Sigmoid colon (tissue), 7 donors: Measurements from ENCODE around the gene RPGR. TPM values are rescaled to one million over a fixed set of nuclear protein-coding genes. Genes with fewer than 3 reads are reported as not detected.

ENCODE experiments used
- DNase-seq: peaks from one replicate; pipeline ENCODE4 v3.0.0-alpha.2; 2019
- H3K27ac ChIP-seq, 4 donors: fragments of 200-600 bp; sonication (generic); one replicate each; pipeline ENCODE4 v1.5.1; 2016 to 2019; ENCODE audit warnings: mild to moderate bottlenecking in 1 of 4
- H3K27me3 ChIP-seq, 3 donors: fragments of 200-600 bp; sonication (generic); one replicate each; pipeline ENCODE4 v1.5.1; 2019; ENCODE audit warnings: mild to moderate bottlenecking in 1 of 3
- H3K36me3 ChIP-seq, 4 donors: fragments of 200-600 bp; sonication (generic); one replicate each; pipeline ENCODE4 v1.5.1; 2016 to 2019
- H3K4me1 ChIP-seq, 4 donors: fragments of 200-600 bp; sonication (generic); one replicate each; pipeline ENCODE4 v1.5.1; 2017 to 2019
- H3K4me3 ChIP-seq, 4 donors: fragments of 200-600 bp; sonication (generic); one replicate each; pipeline ENCODE4 v1.5.1; 2017 to 2019; ENCODE audit warnings: mild to moderate bottlenecking in 2 of 4, moderate library complexity in 1 of 4
- H3K9me3 ChIP-seq, 4 donors: fragments of 200-600 bp in 3 of 4; sonication (generic) in 3 of 4; one replicate each; pipeline versions ENCODE4 v1.5.1 to v1.6.1; 2013 to 2019
- EP300 ChIP-seq, 4 donors: sonication (generic); formaldehyde crosslinking; IDR thresholded peaks; one replicate each; pipeline ENCODE4 v1.6.1; 2017; ENCODE audit warnings: antibody characterized with exemption in 4 of 4
- POLR2A ChIP-seq, 2 donors: fragments of 450-650 bp; IDR thresholded peaks; one replicate each; pipeline ENCODE4 v1.6.1; 2016; ENCODE audit warnings: antibody characterized with exemption in 2 of 2, mild to moderate bottlenecking in 2 of 2, moderate library complexity in 2 of 2
- POLR2AphosphoS5 ChIP-seq, 4 donors: sonication (generic); formaldehyde crosslinking; IDR thresholded peaks; one replicate each; pipeline ENCODE4 v1.6.1; 2017; ENCODE audit warnings: antibody characterized with exemption in 4 of 4
- WGBS, 2 donors: extraction: QIAGEN DNeasy Blood & Tissue Kit; methylation state at CpG; one replicate each; pipeline ENCODE4 v1.1.7; 2013; 5-methylcytosine and 5-hydroxymethylcytosine counted together
- intact Hi-C: fragments of 100-400 bp; cut with DNase I; formaldehyde crosslinking; loops from one replicate; pipeline ENCODE4 v1.15.1; 2023
- polyA plus RNA-seq, 3 donors: library from polyadenylated mRNA; stranded (reverse); fragments of 200-250 nt; gene quantifications; one replicate each; pipeline ENCODE4 v1.2.3, GENCODE V29; 2013
- total RNA-seq, 4 donors: library from RNA; depleted of rRNA; stranded (reverse); fragments of >200 nt; gene quantifications; one replicate each; pipeline ENCODE4 v1.1.0, GENCODE V29; 2016
- TF ChIP-seq, protein P1 (sequence below), 4 experiments: fragments of 450-650 bp in 3 of 4; fragments of 200-600 bp in 1 of 4; IDR thresholded peaks; one replicate each; pipeline ENCODE4 v1.5.1; 2016 to 2019; ENCODE audit warnings: antibody characterized with exemption in 4 of 4, mild to moderate bottlenecking in 3 of 4, moderate library complexity in 2 of 4
- donor health status: healthy with polysubstance abuse.
- donor health status: Bipolar disorder and iron deficiency.
- donor health status: healthy.

RPGR gene
- total and polyA plus RNA-seq, 7 donors, result 3.7 to 41.8 (median 9.3) TPM

DNA sequence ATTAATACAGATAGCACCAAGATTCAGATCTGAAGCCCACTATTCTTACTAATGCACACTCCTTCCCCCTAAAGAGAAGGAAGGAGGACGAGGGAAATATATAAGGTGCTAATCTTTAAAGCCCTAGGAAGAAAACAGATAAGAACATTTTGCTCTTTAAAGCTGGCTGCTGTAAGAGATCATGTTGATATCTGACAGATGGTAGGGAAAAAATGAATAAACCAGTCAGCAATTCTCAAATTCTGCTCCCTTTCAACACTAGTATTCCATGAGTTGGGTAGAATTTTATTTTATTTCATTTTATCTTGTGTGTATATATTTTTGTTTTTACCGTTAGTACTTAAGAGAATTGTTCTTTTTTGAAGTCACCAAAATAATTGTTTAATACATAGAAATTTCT is 44.3 kb upstream of the RPGR start:
- TF ChIP-seq, protein P1, sequence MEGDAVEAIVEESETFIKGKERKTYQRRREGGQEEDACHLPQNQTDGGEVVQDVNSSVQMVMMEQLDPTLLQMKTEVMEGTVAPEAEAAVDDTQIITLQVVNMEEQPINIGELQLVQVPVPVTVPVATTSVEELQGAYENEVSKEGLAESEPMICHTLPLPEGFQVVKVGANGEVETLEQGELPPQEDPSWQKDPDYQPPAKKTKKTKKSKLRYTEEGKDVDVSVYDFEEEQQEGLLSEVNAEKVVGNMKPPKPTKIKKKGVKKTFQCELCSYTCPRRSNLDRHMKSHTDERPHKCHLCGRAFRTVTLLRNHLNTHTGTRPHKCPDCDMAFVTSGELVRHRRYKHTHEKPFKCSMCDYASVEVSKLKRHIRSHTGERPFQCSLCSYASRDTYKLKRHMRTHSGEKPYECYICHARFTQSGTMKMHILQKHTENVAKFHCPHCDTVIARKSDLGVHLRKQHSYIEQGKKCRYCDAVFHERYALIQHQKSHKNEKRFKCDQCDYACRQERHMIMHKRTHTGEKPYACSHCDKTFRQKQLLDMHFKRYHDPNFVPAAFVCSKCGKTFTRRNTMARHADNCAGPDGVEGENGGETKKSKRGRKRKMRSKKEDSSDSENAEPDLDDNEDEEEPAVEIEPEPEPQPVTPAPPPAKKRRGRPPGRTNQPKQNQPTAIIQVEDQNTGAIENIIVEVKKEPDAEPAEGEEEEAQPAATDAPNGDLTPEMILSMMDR (IDR thresholded peaks at IDR 0.05), result no peak
- TF ChIP-seq POLR2AphosphoS5 (IDR thresholded peaks at IDR 0.05), result no peak
- no peak for TF ChIP-seq POLR2A (IDR thresholded peaks at IDR 0.05)
- no peak for TF ChIP-seq EP300 (IDR thresholded peaks at IDR 0.05)
- no peak for DNase-seq
- 87 to 92% methylated on average over 2 of the region's 2 CpGs for WGBS, 2 donors
- Histone ChIP-seq H3K27me3 (no peaks in the 10 kb centered on the region), H3K36me3 (no peaks in the 10 kb centered on the region), H3K27ac (no peak overlapping the region), H3K4me1 (no peaks in the 10 kb centered on the region), H3K4me3 (no peak overlapping the region), H3K9me3 (no peaks in the 10 kb centered on the region)
- intact Hi-C loops, result no loop called here

DNA sequence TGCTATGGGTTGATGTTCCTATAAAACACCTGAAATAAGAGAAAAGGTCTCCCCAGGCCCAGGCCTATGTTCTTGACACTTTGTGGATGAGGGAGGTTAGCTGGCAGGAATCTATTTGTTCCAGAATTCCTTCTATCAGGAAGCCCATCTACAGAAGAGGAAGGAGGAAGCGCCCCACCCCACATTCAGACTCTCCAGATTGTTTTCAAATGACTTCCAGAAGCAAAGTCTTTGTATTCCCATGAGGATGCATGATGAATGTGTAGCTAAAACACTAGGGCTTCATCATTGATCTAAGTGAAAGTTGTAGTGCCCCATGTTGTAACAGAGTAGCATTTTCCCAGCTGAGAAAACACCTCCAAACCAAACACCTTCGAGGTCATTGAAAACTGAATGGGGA is 41.5 kb upstream of the RPGR start:
- DNase-seq, result no peak
- no peak overlapping the region for H3K27ac ChIP-seq
- no peaks in the 10 kb centered on the region for H3K36me3 ChIP-seq
- H3K4me3 ChIP-seq, result no peak overlapping the region
- intact Hi-C loops, result no loop called here
- TF ChIP-seq, protein P1 (IDR thresholded peaks at IDR 0.05), result no peak
- TF ChIP-seq EP300 (IDR thresholded peaks at IDR 0.05) (no peak), POLR2A (IDR thresholded peaks at IDR 0.05) (no peak), POLR2AphosphoS5 (IDR thresholded peaks at IDR 0.05) (no peak)
- H3K27me3 ChIP-seq, result no peaks in the 10 kb centered on the region
- no peaks in the 10 kb centered on the region for H3K9me3 ChIP-seq
- no peaks in the 10 kb centered on the region for H3K4me1 ChIP-seq
- 85 to 96% methylated on average over 2 of the region's 2 CpGs for WGBS, 2 donors

DNA sequence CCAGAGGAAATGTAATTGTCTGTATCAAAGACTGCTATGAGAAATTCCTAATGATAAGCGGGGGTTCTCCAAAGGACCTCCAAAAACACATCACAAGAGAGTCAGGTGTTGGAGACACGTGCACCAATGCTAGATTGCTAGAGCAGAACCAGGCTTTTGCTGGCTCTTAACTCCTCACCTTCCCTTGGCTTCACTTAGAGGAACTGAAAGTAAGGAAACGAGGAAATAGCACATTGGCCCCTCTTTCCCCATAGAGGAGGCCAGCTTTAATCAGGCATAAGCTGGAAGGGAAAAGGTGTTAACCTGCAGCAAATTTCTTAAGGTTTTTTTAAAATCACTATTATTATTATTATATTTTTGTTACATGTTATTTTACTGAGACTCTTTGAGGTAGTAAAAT is 38.6 kb upstream of the RPGR start:
- no peak for DNase-seq
- Histone ChIP-seq H3K27ac (no peak overlapping the region), H3K4me3 (no peak overlapping the region), H3K4me1 (no peaks in the 10 kb centered on the region), H3K27me3 (no peaks in the 10 kb centered on the region), H3K9me3 (no peaks in the 10 kb centered on the region), H3K36me3 (no peaks in the 10 kb centered on the region)
- intact Hi-C loops, result no loop called here
- WGBS, 2 donors, result 69 to 72% methylated on average over 3 of the region's 3 CpGs
- TF ChIP-seq EP300 (IDR thresholded peaks at IDR 0.05) (no peak), POLR2AphosphoS5 (IDR thresholded peaks at IDR 0.05) (no peak), POLR2A (IDR thresholded peaks at IDR 0.05) (no peak)
- TF ChIP-seq, protein P1 (IDR thresholded peaks at IDR 0.05), result no peak

DNA sequence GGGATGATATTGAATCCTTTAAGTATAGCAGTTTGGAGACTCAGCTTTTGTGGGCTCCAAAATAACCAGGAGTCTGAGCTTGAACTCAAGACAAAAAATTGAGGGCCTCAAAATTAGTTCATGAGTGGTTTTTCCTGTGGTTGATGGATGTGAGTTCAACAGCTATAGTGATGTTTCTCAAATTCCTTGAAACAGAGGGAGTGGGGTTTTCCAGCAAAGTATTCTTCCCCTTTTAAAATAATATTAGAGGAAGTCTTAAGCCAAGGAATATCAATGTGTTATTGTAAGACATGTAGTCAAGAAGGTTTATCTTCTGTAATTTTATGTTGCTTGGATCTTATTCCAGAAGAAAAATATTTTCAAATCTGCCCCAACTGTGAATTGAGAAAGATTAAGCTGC is 35.7 kb upstream of the RPGR start:
- TF ChIP-seq, protein P1 (IDR thresholded peaks at IDR 0.05), result no peak
- TF ChIP-seq POLR2A (IDR thresholded peaks at IDR 0.05), result no peak
- no peak for TF ChIP-seq EP300 (IDR thresholded peaks at IDR 0.05)
- no peak for TF ChIP-seq POLR2AphosphoS5 (IDR thresholded peaks at IDR 0.05)
- H3K36me3 ChIP-seq, result no peaks in the 10 kb centered on the region
- no peaks in the 10 kb centered on the region for H3K9me3 ChIP-seq
- H3K27ac ChIP-seq, result no peak overlapping the region
- H3K4me3 ChIP-seq, result no peak overlapping the region
- intact Hi-C loops, result no loop called here
- H3K27me3 ChIP-seq, result no peaks in the 10 kb centered on the region
- DNase-seq, result no peak
- no peaks in the 10 kb centered on the region for H3K4me1 ChIP-seq
